PC-3 (cell line): ENCODE measurements around the gene QPRT. TPM values are rescaled to one million over a fixed set of nuclear protein-coding genes. Genes with fewer than 3 reads are reported as not detected.

ENCODE experiments used
- ATAC-seq: fragments of 200-7000 bp; cut with Tn5 transposase; 2 replicates; pipeline ENCODE4 v1.9.1; 2020; ENCODE audit warnings: mild to moderate bottlenecking, moderate library complexity
- BruUV-seq: library from RNA; stranded (reverse); fragments of 400-500 nt; replicated peaks from 2 replicates; lab custom pipeline; 2021; lab: Mats Ljungman, UMichigan
- CTCF ChIA-PET: fragments of 300-600 bp; sonication (Branson Sonifier 250); formaldehyde crosslinking; loops from one replicate; lab custom pipeline; 2022; ENCODE audit warnings: antibody characterized with exemption; lab: Charles Lee
- POLR2A ChIA-PET: fragments of 300-600 bp; sonication (Branson Sonifier 250); formaldehyde crosslinking; loops from one replicate; lab custom pipeline; 2022; ENCODE audit warnings: antibody characterized with exemption; ENCODE audit not compliant: unreplicated experiment; lab: Charles Lee
- DNase-seq: peaks from one replicate; pipeline ENCODE4 v3.0.0-alpha.2; 2015
- H2AFZ ChIP-seq: fragments of 300-600 bp; sonication (generic); 2 replicates; pipeline ENCODE4 v1.6.0; 2016; ENCODE audit warnings: antibody characterized with exemption, low read length
- H3F3A ChIP-seq: fragments of 300-600 bp; sonication (generic); one replicate; pipeline ENCODE4 v1.6.0; 2017; ENCODE audit warnings: antibody characterized with exemption, low read length, control low read depth, mild to moderate bottlenecking; ENCODE audit not compliant: unreplicated experiment
- H3K27ac ChIP-seq: fragments of 300-600 bp; sonication (generic); 2 replicates; pipeline ENCODE4 v1.5.1; 2016; ENCODE audit warnings: mild to moderate bottlenecking, low read length
- H3K27me3 ChIP-seq: fragments of 300-600 bp; sonication (generic); 2 replicates; pipeline ENCODE4 v1.6.1; 2016; ENCODE audit warnings: low read length, mixed read lengths
- H3K36me3 ChIP-seq: fragments of 300-600 bp; sonication (generic); 2 replicates; pipeline ENCODE4 v1.6.1; 2016; ENCODE audit warnings: low read depth, mixed run types, low read length, mixed read lengths
- H3K4me1 ChIP-seq: fragments of 300-600 bp; sonication (generic); 2 replicates; pipeline ENCODE4 v1.5.1; 2016; ENCODE audit warnings: low read length; ENCODE audit not compliant: insufficient read depth
- H3K4me2 ChIP-seq: fragments of 300-600 bp; sonication (generic); 2 replicates; pipeline ENCODE4 v1.6.0; 2016; ENCODE audit warnings: low read length
- H3K4me3 ChIP-seq: fragments of 300-600 bp; sonication (generic); 2 replicates; pipeline ENCODE4 v1.5.1; 2016; ENCODE audit warnings: mild to moderate bottlenecking, low read length, mixed read lengths
- H3K79me2 ChIP-seq: fragments of 300-600 bp; sonication (generic); 2 replicates; pipeline ENCODE4 v1.6.1; 2017; ENCODE audit warnings: low read length, mixed read lengths
- H3K9ac ChIP-seq: fragments of 300-600 bp; sonication (generic); 2 replicates; pipeline ENCODE4 v1.6.0; 2016; ENCODE audit warnings: mild to moderate bottlenecking, low read length
- H3K9me2 ChIP-seq: fragments of 300-600 bp; sonication (generic); replicated peaks from 2 replicates; pipeline ENCODE4 v1.6.1; 2016; ENCODE audit warnings: mixed run types, low read length, mixed read lengths
- H3K9me3 ChIP-seq: fragments of 300-600 bp; sonication (generic); 2 replicates; pipeline ENCODE4 v1.6.1; 2016; ENCODE audit warnings: low read length, mixed read lengths
- H4K20me1 ChIP-seq: fragments of 300-600 bp; sonication (generic); 2 replicates; pipeline ENCODE4 v1.6.1; 2016; ENCODE audit warnings: low read length, mixed read lengths
- EZH2 ChIP-seq: fragments of 300-600 bp; sonication (generic); IDR thresholded peaks from one replicate; pipeline ENCODE4 v1.6.1; 2017; ENCODE audit warnings: antibody characterized with exemption, mild to moderate bottlenecking, low read length; ENCODE audit not compliant: unreplicated experiment
- EZH2phosphoT487 ChIP-seq: fragments of 300-600 bp; sonication (generic); IDR thresholded peaks from 2 replicates; pipeline ENCODE4 v1.6.1; 2018; ENCODE audit warnings: mild to moderate bottlenecking, antibody characterized with exemption, low read length, borderline replicate concordance
- intact Hi-C: fragments of 100-400 bp; cut with micrococcal nuclease; formaldehyde crosslinking; loops from 2 replicates; pipeline ENCODE4 v1.9.0; 2023
- total RNA-seq: library from RNA; depleted of rRNA; stranded (reverse); fragments of >200 nt; gene quantifications from 2 replicates; pipeline ENCODE4 v1.2.3, GENCODE V29; 2014
- TF ChIP-seq, protein P1 (sequence below): fragments of 300-600 bp; sonication (generic); conservative IDR thresholded peaks from 2 replicates; pipeline ENCODE4 v1.5.1; 2017; ENCODE audit warnings: antibody characterized with exemption, low read depth, mild to moderate bottlenecking, low read length

QPRT gene
- total RNA-seq, 1 experiment from 2014 or later, result 0.22 TPM

GRCh38 chr16:29644338-29644857, 34.6 kb upstream of the QPRT start:
- Histone ChIP-seq H3K4me2 (no peak overlapping the region), H3K27me3 (no peaks in the 10 kb centered on the region), H3K9me3 (no peaks in the 10 kb centered on the region), H3K9ac (no peak overlapping the region), H3K36me3 (no peaks in the 10 kb centered on the region), H3K4me1 (no peaks in the 10 kb centered on the region), H3F3A (no peaks in the 10 kb centered on the region), H3K9me2 (no peaks in the 10 kb centered on the region), H2AFZ (no peak overlapping the region), H3K27ac (no peak overlapping the region), H3K4me3 (no peak overlapping the region), H3K79me2 (no peaks in the 10 kb centered on the region), H4K20me1 (no peaks in the 10 kb centered on the region)
- CTCF ChIA-PET, result no interaction called here
- intact Hi-C loops, result no loop called here
- TF ChIP-seq, protein P1, sequence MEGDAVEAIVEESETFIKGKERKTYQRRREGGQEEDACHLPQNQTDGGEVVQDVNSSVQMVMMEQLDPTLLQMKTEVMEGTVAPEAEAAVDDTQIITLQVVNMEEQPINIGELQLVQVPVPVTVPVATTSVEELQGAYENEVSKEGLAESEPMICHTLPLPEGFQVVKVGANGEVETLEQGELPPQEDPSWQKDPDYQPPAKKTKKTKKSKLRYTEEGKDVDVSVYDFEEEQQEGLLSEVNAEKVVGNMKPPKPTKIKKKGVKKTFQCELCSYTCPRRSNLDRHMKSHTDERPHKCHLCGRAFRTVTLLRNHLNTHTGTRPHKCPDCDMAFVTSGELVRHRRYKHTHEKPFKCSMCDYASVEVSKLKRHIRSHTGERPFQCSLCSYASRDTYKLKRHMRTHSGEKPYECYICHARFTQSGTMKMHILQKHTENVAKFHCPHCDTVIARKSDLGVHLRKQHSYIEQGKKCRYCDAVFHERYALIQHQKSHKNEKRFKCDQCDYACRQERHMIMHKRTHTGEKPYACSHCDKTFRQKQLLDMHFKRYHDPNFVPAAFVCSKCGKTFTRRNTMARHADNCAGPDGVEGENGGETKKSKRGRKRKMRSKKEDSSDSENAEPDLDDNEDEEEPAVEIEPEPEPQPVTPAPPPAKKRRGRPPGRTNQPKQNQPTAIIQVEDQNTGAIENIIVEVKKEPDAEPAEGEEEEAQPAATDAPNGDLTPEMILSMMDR, result no peak
- TF ChIP-seq EZH2phosphoT487 (no peak), EZH2 (no peak)
- ATAC-seq (no peak), DNase-seq (no peak)
- POLR2A ChIA-PET, result no interaction called here
- no TSS peak for BruUV-seq

DNA sequence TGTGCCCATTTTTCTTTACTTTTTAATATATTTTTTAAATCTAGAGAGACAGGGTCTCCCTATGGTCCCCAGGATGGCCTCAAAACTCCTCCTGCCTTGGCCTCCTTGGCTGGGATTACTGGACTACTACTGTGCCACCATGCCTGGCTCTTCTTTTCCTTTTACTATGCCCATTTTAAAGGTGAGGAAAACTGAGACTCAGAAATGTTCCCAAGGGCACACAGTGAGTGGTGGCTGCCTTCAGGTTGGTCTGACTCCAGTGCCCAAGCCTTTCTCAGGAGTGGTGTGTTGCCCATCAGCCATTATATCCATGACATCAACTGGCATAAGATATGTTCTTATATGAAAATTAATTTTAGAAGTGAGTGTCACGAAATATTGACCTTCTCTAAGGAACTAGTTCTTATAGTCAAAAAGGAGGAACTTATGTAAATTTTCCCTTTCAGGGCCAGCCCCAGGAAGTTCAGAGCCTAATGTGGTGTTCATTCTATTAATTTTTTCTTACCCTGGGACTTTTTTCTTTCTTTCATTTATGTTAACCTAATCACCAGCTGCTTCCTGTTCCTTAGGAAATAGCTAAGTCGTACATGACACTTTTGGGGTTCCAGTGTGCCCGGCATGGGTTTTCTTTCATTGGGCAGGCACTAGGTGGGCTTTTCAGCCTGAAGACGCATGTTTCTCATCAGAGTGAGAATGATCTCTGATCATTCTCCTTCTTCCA, 33.8 kb upstream of the QPRT start:
- no peaks in the 10 kb centered on the region for H3K4me1 ChIP-seq
- H3K9me3 ChIP-seq, result no peaks in the 10 kb centered on the region
- H3K79me2 ChIP-seq, result no peaks in the 10 kb centered on the region
- no peak overlapping the region for H3K27ac ChIP-seq
- no peaks in the 10 kb centered on the region for H3K27me3 ChIP-seq
- ATAC-seq (no peak), DNase-seq (no peak)
- no peaks in the 10 kb centered on the region for H4K20me1 ChIP-seq
- H2AFZ ChIP-seq, result no peak overlapping the region
- H3K36me3 ChIP-seq, result no peaks in the 10 kb centered on the region
- BruUV-seq, result no TSS peak
- no peaks in the 10 kb centered on the region for H3F3A ChIP-seq
- no peak overlapping the region for H3K4me2 ChIP-seq
- no peak overlapping the region for H3K9ac ChIP-seq
- no peak overlapping the region for H3K4me3 ChIP-seq
- intact Hi-C loops, result no loop called here
- no peaks in the 10 kb centered on the region for H3K9me2 ChIP-seq
- TF ChIP-seq, protein P1, result no peak
- TF ChIP-seq EZH2phosphoT487 (no peak), EZH2 (no peak)
- POLR2A ChIA-PET, result no interaction called here
- CTCF ChIA-PET, result no interaction called here

GRCh38 chr16:29645694-29646187, 33.2 kb upstream of the QPRT start:
- ATAC-seq (no peak), DNase-seq (no peak)
- ChIA-PET POLR2A (no interaction called here), CTCF (no interaction called here)
- no peaks in the 10 kb centered on the region for H3K9me3 ChIP-seq
- no peaks in the 10 kb centered on the region for H4K20me1 ChIP-seq
- BruUV-seq, result no TSS peak
- TF ChIP-seq EZH2 (no peak), EZH2phosphoT487 (no peak)
- TF ChIP-seq, protein P1, result no peak
- H3F3A ChIP-seq, result no peaks in the 10 kb centered on the region
- no peaks in the 10 kb centered on the region for H3K27me3 ChIP-seq
- no peak overlapping the region for H3K4me3 ChIP-seq
- no peaks in the 10 kb centered on the region for H3K9me2 ChIP-seq
- H3K9ac ChIP-seq, result no peak overlapping the region
- intact Hi-C loops, result no loop called here
- no peaks in the 10 kb centered on the region for H3K36me3 ChIP-seq
- H3K79me2 ChIP-seq, result no peaks in the 10 kb centered on the region
- no peak overlapping the region for H3K27ac ChIP-seq
- no peaks in the 10 kb centered on the region for H3K4me1 ChIP-seq
- no peak overlapping the region for H2AFZ ChIP-seq
- H3K4me2 ChIP-seq, result no peak overlapping the region
